PC-3 (cell line): ENCODE results near the gene NECTIN4.
"Not testable (repeated sequence)": the region's sequence is repeated elsewhere in the genome, so short reads cannot be mapped to it uniquely, and the experiment has no call there.

ENCODE experiments used
- EZH2 ChIP-seq: fragments of 300-600 bp; sonication (generic); IDR thresholded peaks from one replicate; pipeline ENCODE4 v1.6.1; 2017; ENCODE audit warnings: antibody characterized with exemption, mild to moderate bottlenecking, low read length; ENCODE audit not compliant: unreplicated experiment
- EZH2phosphoT487 ChIP-seq: fragments of 300-600 bp; sonication (generic); IDR thresholded peaks from 2 replicates; pipeline ENCODE4 v1.6.1; 2018; ENCODE audit warnings: mild to moderate bottlenecking, antibody characterized with exemption, low read length, borderline replicate concordance
- TF ChIP-seq, protein P1 (sequence below): fragments of 300-600 bp; sonication (generic); conservative IDR thresholded peaks from 2 replicates; pipeline ENCODE4 v1.5.1; 2017; ENCODE audit warnings: antibody characterized with exemption, low read depth, mild to moderate bottlenecking, low read length

DNA sequence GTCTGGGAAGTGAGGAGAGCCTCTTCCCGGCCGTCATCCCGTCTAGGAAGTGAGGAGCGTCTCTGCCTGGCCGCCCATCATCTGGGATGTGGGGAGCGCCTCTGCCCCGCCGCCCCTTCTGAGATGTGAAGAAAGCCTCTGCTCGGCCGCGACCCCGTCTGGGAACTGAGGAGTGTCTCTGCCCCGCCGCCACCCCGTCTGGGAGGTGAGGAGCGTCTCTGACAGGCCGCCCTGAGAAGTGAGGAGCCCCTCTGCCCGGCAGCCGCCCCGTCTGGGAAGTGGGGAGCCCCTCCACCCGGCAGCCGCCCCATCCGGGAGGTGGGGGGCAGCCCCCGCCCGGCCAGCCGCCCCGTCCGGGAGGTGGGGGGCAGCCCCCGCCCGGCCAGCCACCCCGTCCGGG is 59.9 kb downstream of the NECTIN4 start:
- TF ChIP-seq, protein P1, sequence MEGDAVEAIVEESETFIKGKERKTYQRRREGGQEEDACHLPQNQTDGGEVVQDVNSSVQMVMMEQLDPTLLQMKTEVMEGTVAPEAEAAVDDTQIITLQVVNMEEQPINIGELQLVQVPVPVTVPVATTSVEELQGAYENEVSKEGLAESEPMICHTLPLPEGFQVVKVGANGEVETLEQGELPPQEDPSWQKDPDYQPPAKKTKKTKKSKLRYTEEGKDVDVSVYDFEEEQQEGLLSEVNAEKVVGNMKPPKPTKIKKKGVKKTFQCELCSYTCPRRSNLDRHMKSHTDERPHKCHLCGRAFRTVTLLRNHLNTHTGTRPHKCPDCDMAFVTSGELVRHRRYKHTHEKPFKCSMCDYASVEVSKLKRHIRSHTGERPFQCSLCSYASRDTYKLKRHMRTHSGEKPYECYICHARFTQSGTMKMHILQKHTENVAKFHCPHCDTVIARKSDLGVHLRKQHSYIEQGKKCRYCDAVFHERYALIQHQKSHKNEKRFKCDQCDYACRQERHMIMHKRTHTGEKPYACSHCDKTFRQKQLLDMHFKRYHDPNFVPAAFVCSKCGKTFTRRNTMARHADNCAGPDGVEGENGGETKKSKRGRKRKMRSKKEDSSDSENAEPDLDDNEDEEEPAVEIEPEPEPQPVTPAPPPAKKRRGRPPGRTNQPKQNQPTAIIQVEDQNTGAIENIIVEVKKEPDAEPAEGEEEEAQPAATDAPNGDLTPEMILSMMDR: not testable (repeated sequence)
- TF ChIP-seq EZH2phosphoT487, EZH2: not testable (repeated sequence)
